Mesenchymal stem cell (in vitro differentiated cells and primary cell): ENCODE results near the gene PPFIBP2.

Experiments used
- DNase-seq: peaks from one replicate; pipeline ENCODE4 v3.0.0-alpha.2; 2013
- H2AFZ ChIP-seq: one replicate; pipeline ENCODE4 v1.6.1; 2013; ENCODE audit warnings: low read depth, mild to moderate bottlenecking, control low read depth, inconsistent platforms, low read length, moderate library complexity
- H2AK5ac ChIP-seq: 2 replicates; pipeline ENCODE4 v1.6.1; 2013; ENCODE audit warnings: low read length, moderate library complexity, mild to moderate bottlenecking, inconsistent platforms; ENCODE audit not compliant: severe bottlenecking
- H2BK120ac ChIP-seq: one replicate; pipeline ENCODE4 v1.6.1; 2013; ENCODE audit warnings: low read depth, mild to moderate bottlenecking, inconsistent platforms, low read length, moderate library complexity
- H2BK12ac ChIP-seq, 2 experiments: one replicate each; pipeline ENCODE4 v1.6.1; 2013; ENCODE audit warnings: inconsistent platforms in 2 of 2, low read length in 2 of 2, mild to moderate bottlenecking in 2 of 2, moderate library complexity in 2 of 2, control low read depth in 1 of 2
- H2BK15ac ChIP-seq: one replicate; pipeline ENCODE4 v1.6.1; 2013; ENCODE audit warnings: mild to moderate bottlenecking, low read depth, inconsistent platforms; ENCODE audit not compliant: poor library complexity, severe bottlenecking
- H2BK5ac ChIP-seq: 2 replicates; pipeline ENCODE4 v1.6.1; 2013; ENCODE audit warnings: low read depth, mild to moderate bottlenecking, low read length, control low read depth, inconsistent platforms; ENCODE audit not compliant: poor library complexity, severe bottlenecking
- H3K14ac ChIP-seq, 2 experiments: one replicate each; pipeline ENCODE4 v1.6.1; 2013; ENCODE audit warnings: inconsistent platforms in 2 of 2, low read length in 2 of 2, control low read depth in 1 of 2, mild to moderate bottlenecking in 1 of 2, moderate library complexity in 1 of 2
- H3K18ac ChIP-seq, 2 experiments: one replicate each; pipeline ENCODE4 v1.6.1; 2013; ENCODE audit warnings: inconsistent platforms in 2 of 2, low read length in 2 of 2, control low read depth in 1 of 2, low read depth in 1 of 2, mild to moderate bottlenecking in 1 of 2
- H3K23ac ChIP-seq, 2 experiments: one replicate each; pipeline ENCODE4 v1.6.1; 2013; ENCODE audit warnings: inconsistent platforms in 2 of 2, low read length in 2 of 2, mild to moderate bottlenecking in 2 of 2, moderate library complexity in 2 of 2, control low read depth in 1 of 2
- H3K27ac ChIP-seq: 2 replicates; pipeline ENCODE4 v1.5.1; 2013; ENCODE audit warnings: mild to moderate bottlenecking, moderate library complexity, low read length, control low read depth, inconsistent platforms; ENCODE audit not compliant: poor library complexity, severe bottlenecking
- H3K27me3 ChIP-seq, 2 experiments: 2 replicates each; pipeline versions ENCODE4 v1.6.1 to v1.7.0; 2013; ENCODE audit warnings: low read length in 2 of 2, mild to moderate bottlenecking in 2 of 2, moderate library complexity in 2 of 2, control low read depth in 1 of 2, inconsistent platforms in 1 of 2; ENCODE audit not compliant: control insufficient read depth in 1 of 2, insufficient read depth in 1 of 2
- H3K36me3 ChIP-seq, 2 experiments: 2 replicates each; pipeline versions ENCODE4 v1.6.1 to v1.7.0; 2013; ENCODE audit warnings: low read length in 2 of 2, control low read depth in 1 of 2, inconsistent platforms in 1 of 2, low read depth in 1 of 2, mild to moderate bottlenecking in 1 of 2; ENCODE audit not compliant: insufficient read depth in 2 of 2, control insufficient read depth in 1 of 2
- H3K4ac ChIP-seq, 2 experiments: one replicate each; pipeline ENCODE4 v1.6.1; 2013; ENCODE audit warnings: inconsistent platforms in 2 of 2, low read length in 2 of 2, mild to moderate bottlenecking in 2 of 2, moderate library complexity in 2 of 2, control low read depth in 1 of 2, low read depth in 1 of 2
- H3K4me1 ChIP-seq: 2 replicates; pipeline ENCODE4 v1.6.1; 2013; ENCODE audit warnings: low read depth, low read length, control low read depth; ENCODE audit not compliant: control insufficient read depth, insufficient read depth
- H3K4me2 ChIP-seq: 2 replicates; pipeline ENCODE4 v1.6.1; 2013; ENCODE audit warnings: low read length, mild to moderate bottlenecking, inconsistent platforms; ENCODE audit not compliant: poor library complexity, severe bottlenecking
- H3K4me3 ChIP-seq, 2 experiments: 2 replicates each; pipeline versions ENCODE4 v1.5.1 to v1.7.0; 2013; ENCODE audit warnings: low read length in 2 of 2, mild to moderate bottlenecking in 2 of 2, control low read depth in 1 of 2, low read depth in 1 of 2; ENCODE audit not compliant: insufficient read depth in 1 of 2
- H3K79me1 ChIP-seq: replicated peaks from 2 replicates; pipeline ENCODE4 v1.6.1; 2013; ENCODE audit warnings: mild to moderate bottlenecking, control low read depth, low read length, inconsistent platforms; ENCODE audit not compliant: poor library complexity, severe bottlenecking
- H3K9ac ChIP-seq: 2 replicates; pipeline ENCODE4 v1.7.0; 2013; ENCODE audit warnings: mild to moderate bottlenecking, low read length, moderate library complexity
- H3K9me3 ChIP-seq: 2 replicates; pipeline ENCODE4 v1.7.0; 2013; ENCODE audit warnings: mild to moderate bottlenecking, low read length; ENCODE audit not compliant: control insufficient read depth
- H4K8ac ChIP-seq: one replicate; pipeline ENCODE4 v1.6.1; 2013; ENCODE audit warnings: inconsistent platforms, mild to moderate bottlenecking, low read length, moderate library complexity
- H4K91ac ChIP-seq: one replicate; pipeline ENCODE4 v1.6.1; 2013; ENCODE audit warnings: mild to moderate bottlenecking, low read length, inconsistent platforms
- WGBS: methylation state at CpG from one replicate; pipeline ENCODE4 v1.1.7; 2013; ENCODE audit warnings: mixed read lengths; 5-methylcytosine and 5-hydroxymethylcytosine counted together

Gene PPFIBP2

GRCh38 chr11:7524462-7525235 is 10.8 kb downstream of the PPFIBP2 start:
- Histone ChIP-seq H2AFZ (no peak overlapping the region), H3K79me1 (no peaks in the 10 kb centered on the region), H4K91ac (no peak overlapping the region), H3K27ac (no peak overlapping the region), H3K14ac (no peak overlapping the region), H3K4ac (no peak overlapping the region), H3K23ac (no peak overlapping the region), H2BK15ac (no peak overlapping the region), H2BK5ac (no peak overlapping the region), H3K4me2 (no peak overlapping the region), H2AK5ac (no peak overlapping the region), H3K4me1 (no peaks in the 10 kb centered on the region), H3K18ac (no peak overlapping the region), H3K9me3 (no peaks in the 10 kb centered on the region), H3K27me3 (peaks cover 0 to 9% of the 10 kb centered on the region in 2 experiments), H2BK12ac (no peak overlapping the region), H3K36me3 (no peaks in the 10 kb centered on the region), H3K9ac (peak overlapping the region; percentile 52), H3K4me3 (peak overlapping the region in 1 of 2 experiments; percentile 57), H2BK120ac (no peak overlapping the region), H4K8ac (no peak overlapping the region)
- no peak for DNase-seq
- WGBS, result 85% methylated on average over 4 of the region's 6 CpGs

GRCh38 chr11:7525424-7525823 is 11.6 kb downstream of the PPFIBP2 start:
- no peak overlapping the region for H2BK15ac ChIP-seq
- H2BK120ac ChIP-seq, result no peak overlapping the region
- no peak overlapping the region for H4K91ac ChIP-seq
- no peak overlapping the region for H3K4me2 ChIP-seq
- no peak overlapping the region for H3K4me3 ChIP-seq
- no peak overlapping the region for H3K9ac ChIP-seq
- no peak overlapping the region for H3K23ac ChIP-seq
- H3K9me3 ChIP-seq, result no peaks in the 10 kb centered on the region
- no peak overlapping the region for H2AK5ac ChIP-seq
- no peak overlapping the region for H2BK12ac ChIP-seq
- no peak for DNase-seq
- WGBS, result 96% methylated on average over 4 of the region's 4 CpGs
- no peak overlapping the region for H2BK5ac ChIP-seq
- no peak overlapping the region for H3K18ac ChIP-seq
- no peaks in the 10 kb centered on the region for H3K36me3 ChIP-seq
- H4K8ac ChIP-seq, result no peak overlapping the region
- no peaks in the 10 kb centered on the region for H3K4me1 ChIP-seq
- no peak overlapping the region for H3K14ac ChIP-seq
- no peak overlapping the region for H3K4ac ChIP-seq
- H2AFZ ChIP-seq, result no peak overlapping the region
- H3K27me3 ChIP-seq, result peaks cover 0 to 10% of the 10 kb centered on the region in 2 experiments
- H3K79me1 ChIP-seq, result no peaks in the 10 kb centered on the region
- no peak overlapping the region for H3K27ac ChIP-seq

GRCh38 chr11:7527029-7527428 is 13.2 kb downstream of the PPFIBP2 start:
- H3K9me3 ChIP-seq, result no peaks in the 10 kb centered on the region
- no peaks in the 10 kb centered on the region for H3K4me1 ChIP-seq
- no peak overlapping the region for H3K14ac ChIP-seq
- H4K8ac ChIP-seq, result no peak overlapping the region
- no peak overlapping the region for H3K4me3 ChIP-seq
- H3K36me3 ChIP-seq, result no peaks in the 10 kb centered on the region
- no peak overlapping the region for H3K27ac ChIP-seq
- no peak overlapping the region for H2AFZ ChIP-seq
- no peak overlapping the region for H3K4me2 ChIP-seq
- DNase-seq, result no peak
- WGBS, result 76% methylated on average over 1 of the region's 1 CpG
- no peak overlapping the region for H2BK12ac ChIP-seq
- peaks cover 0 to 10% of the 10 kb centered on the region in 2 experiments for H3K27me3 ChIP-seq
- no peaks in the 10 kb centered on the region for H3K79me1 ChIP-seq
- no peak overlapping the region for H3K4ac ChIP-seq
- H3K23ac ChIP-seq, result no peak overlapping the region
- H2AK5ac ChIP-seq, result no peak overlapping the region
- no peak overlapping the region for H3K9ac ChIP-seq
- H3K18ac ChIP-seq, result no peak overlapping the region
- H4K91ac ChIP-seq, result no peak overlapping the region
- H2BK5ac ChIP-seq, result no peak overlapping the region
- H2BK15ac ChIP-seq, result no peak overlapping the region
- no peak overlapping the region for H2BK120ac ChIP-seq

- H2BK12ac ChIP-seq, result no peak overlapping the region
- no peak overlapping the region for H2AFZ ChIP-seq
- no peak overlapping the region for H4K8ac ChIP-seq
- no peaks in the 10 kb centered on the region for H3K79me1 ChIP-seq
- H3K18ac ChIP-seq, result no peak overlapping the region
- no peak for DNase-seq
- H3K4me2 ChIP-seq, result no peak overlapping the region
- H2BK120ac ChIP-seq, result no peak overlapping the region
- H2BK15ac ChIP-seq, result no peak overlapping the region
- no peak overlapping the region for H2AK5ac ChIP-seq
- peaks cover 0 to 10% of the 10 kb centered on the region in 2 experiments for H3K27me3 ChIP-seq
- H3K27ac ChIP-seq, result no peak overlapping the region
- WGBS, result 92% methylated on average over 4 of the region's 4 CpGs
- no peak overlapping the region for H3K9ac ChIP-seq
- no peak overlapping the region for H3K14ac ChIP-seq
- H3K36me3 ChIP-seq, result no peaks in the 10 kb centered on the region
- no peak overlapping the region for H3K4ac ChIP-seq
- no peaks in the 10 kb centered on the region for H3K9me3 ChIP-seq
- H4K91ac ChIP-seq, result no peak overlapping the region
- no peak overlapping the region for H2BK5ac ChIP-seq
- H3K23ac ChIP-seq, result no peak overlapping the region
- no peaks in the 10 kb centered on the region for H3K4me1 ChIP-seq
- no peak overlapping the region for H3K4me3 ChIP-seq
Observed at GRCh38 chr11:7528514-7529049, 14.8 kb downstream of the PPFIBP2 start.
